Fibroblast of pulmonary artery (primary cell): Measurements from ENCODE around the gene APOF.
A peak's percentile ranks its signal among the peaks of the same experiment; 100 is the strongest.

Experiments
- DNase-seq: peaks from one replicate; pipeline ENCODE4 v3.0.0-alpha.2; 2010; ENCODE audit warnings: low read depth
- H3K4me3 ChIP-seq: replicated peaks from 2 replicates; pipeline ENCODE4 v1.5.1; 2011; ENCODE audit warnings: low read depth, mild to moderate bottlenecking, control low read depth, low read length, moderate library complexity
- CTCF ChIP-seq: IDR thresholded peaks from 2 replicates; pipeline ENCODE4 v1.5.1; 2011; ENCODE audit warnings: mild to moderate bottlenecking, control low read depth, low read length, inconsistent platforms; ENCODE audit errors: missing control alignments

Gene APOF

GRCh38 chr12:56377989-56378316 is 15.3 kb upstream of the APOF start:
- no peak for DNase-seq
- no peak overlapping the region for H3K4me3 ChIP-seq
- TF ChIP-seq CTCF = no peak

GRCh38 chr12:56377310-56377988 is 14.8 kb upstream of the APOF start:
- H3K4me3 ChIP-seq = no peak overlapping the region
- peak; percentile 32 for DNase-seq
- no peak for TF ChIP-seq CTCF

- DNase-seq = no peak
- H3K4me3 ChIP-seq = no peak overlapping the region
- TF ChIP-seq CTCF = no peak
Measured at GRCh38 chr12:56375598-56376434, 13.2 kb upstream of the APOF start.

- no peak overlapping the region for H3K4me3 ChIP-seq
- TF ChIP-seq CTCF = no peak
- no peak for DNase-seq
Measured at GRCh38 chr12:56374726-56375597, 12.3 kb upstream of the APOF start.

- DNase-seq = no peak
- H3K4me3 ChIP-seq = no peak overlapping the region
- no peak for TF ChIP-seq CTCF
Measured at GRCh38 chr12:56373515-56373914, 10.9 kb upstream of the APOF start.

GRCh38 chr12:56366948-56367347 is 4.3 kb upstream of the APOF start:
- H3K4me3 ChIP-seq = no peak overlapping the region
- TF ChIP-seq CTCF = no peak
- DNase-seq = no peak
